RPMI7951 (cell line): ENCODE results near the gene SCMH1. TPM values are rescaled to one million over a fixed set of nuclear protein-coding genes. Genes with fewer than 3 reads are reported as not detected.
"Not testable (repeated sequence)": the region's sequence is repeated elsewhere in the genome, so short reads cannot be mapped to it uniquely, and the experiment has no call there.

Source experiments
- DNase-seq: peaks from one replicate; pipeline ENCODE4 v3.0.0-alpha.2; 2012; ENCODE audit warnings: low read depth
- total RNA-seq: library from RNA; depleted of rRNA; stranded (reverse); fragments of >200 nt; shearing (Covaris generic); gene quantifications from 2 replicates; pipeline ENCODE4 v1.2.3, GENCODE V29; 2014

The SCMH1 gene
- total RNA-seq, 1 experiment from 2014 or later: 24.6 TPM

- DNase-seq: not testable (repeated sequence)
Observed at GRCh38 chr1:41251120-41251519, 9.0 kb upstream of the SCMH1 start.

GRCh38 chr1:41249319-41249718 is 7.2 kb upstream of the SCMH1 start:
- DNase-seq: no peak

- DNase-seq: no peak
Observed at GRCh38 chr1:41246568-41246967, 4.5 kb upstream of the SCMH1 start.

- DNase-seq: peak; percentile 28
Observed at GRCh38 chr1:41245659-41246058, 3.6 kb upstream of the SCMH1 start.

- DNase-seq: no peak
Observed at GRCh38 chr1:41243079-41243385, 926 bp upstream of the SCMH1 start.

- DNase-seq: peak; percentile 38
Observed at GRCh38 chr1:41242342-41243078, 404 bp upstream of the SCMH1 start.

GRCh38 chr1:41241354-41241748 is 755 bp downstream of the SCMH1 start:
- DNase-seq: peak; percentile 65

GRCh38 chr1:41240781-41241353 is 1.2 kb downstream of the SCMH1 start:
- DNase-seq: peak; percentile 30

- DNase-seq: peak; percentile 75
Observed at GRCh38 chr1:41239988-41240610, 2.0 kb downstream of the SCMH1 start.

- peak; percentile 48 for DNase-seq
Observed at GRCh38 chr1:41238311-41238988, 3.7 kb downstream of the SCMH1 start.

- no peak for DNase-seq
Observed at GRCh38 chr1:41236781-41237180, 5.3 kb downstream of the SCMH1 start.

- no peak for DNase-seq
Observed at GRCh38 chr1:41235893-41236292, 6.2 kb downstream of the SCMH1 start.

GRCh38 chr1:41233708-41234107 is 8.4 kb downstream of the SCMH1 start:
- DNase-seq: no peak

- no peak for DNase-seq
Observed at GRCh38 chr1:41232305-41232704, 9.8 kb downstream of the SCMH1 start.

- DNase-seq: no peak
Observed at GRCh38 chr1:41230656-41231055, 11.4 kb downstream of the SCMH1 start.

- DNase-seq: not testable (repeated sequence)
Observed at GRCh38 chr1:41229219-41229618, 12.9 kb downstream of the SCMH1 start.

GRCh38 chr1:41226815-41227434 is 15.2 kb downstream of the SCMH1 start:
- no peak for DNase-seq

GRCh38 chr1:41225495-41225894 is 16.6 kb downstream of the SCMH1 start:
- no peak for DNase-seq

- DNase-seq: no peak
Observed at GRCh38 chr1:41222496-41222895, 19.6 kb downstream of the SCMH1 start.

GRCh38 chr1:41221995-41222394 is 20.1 kb downstream of the SCMH1 start:
- DNase-seq: no peak

GRCh38 chr1:41218152-41218551 is 24.0 kb downstream of the SCMH1 start:
- no peak for DNase-seq

GRCh38 chr1:41217441-41217840 is 24.7 kb downstream of the SCMH1 start:
- DNase-seq: no peak
